ENCODE results near the gene ZNF430. TPM values are rescaled to one million over a fixed set of nuclear protein-coding genes. Genes with fewer than 3 reads are reported as not detected.

The ZNF430 gene
- total and polyA plus RNA-seq, 8 donors = 11.1 to 14.6 (median 13.0) TPM

DNA sequence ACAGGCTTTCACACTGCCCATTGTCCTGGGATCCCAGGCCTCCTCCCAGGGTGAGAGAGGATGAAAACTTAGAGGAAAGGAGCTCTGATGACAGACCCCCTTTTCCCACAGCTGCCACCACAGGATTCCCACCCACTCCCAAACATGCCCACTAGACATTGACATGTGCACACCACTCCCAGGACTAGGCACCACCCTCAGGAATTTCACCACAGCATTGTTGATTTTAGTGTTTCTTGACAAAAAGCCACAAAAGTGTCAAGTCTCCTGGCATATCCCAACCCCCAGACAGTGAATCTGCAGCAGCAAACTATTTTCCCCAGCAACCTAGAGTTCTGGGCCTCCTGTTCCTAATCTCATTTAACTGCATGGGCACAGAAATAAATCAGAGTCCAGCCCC lies 71.7 kb downstream of the ZNF430 start:
- peak; percentile 44 for ATAC-seq

DNA sequence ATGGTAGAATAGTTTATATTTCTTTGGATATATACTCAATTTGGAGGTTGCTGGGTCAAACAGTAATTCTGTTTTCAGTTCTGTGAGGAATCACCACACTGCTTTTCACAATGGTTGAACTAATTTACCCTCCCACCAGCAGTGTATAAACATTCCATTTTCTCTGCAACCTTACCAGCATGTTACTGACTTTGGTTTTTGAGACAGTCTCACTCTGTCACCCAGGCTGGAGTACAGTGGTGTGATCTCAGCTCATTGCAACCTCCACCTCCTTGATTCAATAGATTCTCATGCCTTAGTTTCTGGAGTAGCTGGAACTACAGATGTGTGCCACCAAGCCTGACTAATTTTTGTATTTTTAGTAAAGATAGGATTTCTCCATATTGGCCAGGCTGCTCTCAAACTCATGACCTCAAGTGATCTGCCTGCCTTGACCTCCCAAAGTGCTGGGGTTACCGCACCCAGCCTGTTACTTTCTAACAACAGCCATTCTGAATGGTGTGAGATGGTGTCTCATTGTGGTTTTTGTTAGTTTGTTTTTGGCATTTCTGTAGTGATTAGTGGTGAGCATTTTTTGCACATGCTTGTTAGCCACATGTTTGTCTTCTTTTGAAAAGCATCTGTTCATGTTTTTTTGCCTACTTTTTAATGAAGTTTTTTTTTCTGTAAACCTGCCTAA lies 74.0 kb downstream of the ZNF430 start:
- TF ChIP-seq, protein P1, sequence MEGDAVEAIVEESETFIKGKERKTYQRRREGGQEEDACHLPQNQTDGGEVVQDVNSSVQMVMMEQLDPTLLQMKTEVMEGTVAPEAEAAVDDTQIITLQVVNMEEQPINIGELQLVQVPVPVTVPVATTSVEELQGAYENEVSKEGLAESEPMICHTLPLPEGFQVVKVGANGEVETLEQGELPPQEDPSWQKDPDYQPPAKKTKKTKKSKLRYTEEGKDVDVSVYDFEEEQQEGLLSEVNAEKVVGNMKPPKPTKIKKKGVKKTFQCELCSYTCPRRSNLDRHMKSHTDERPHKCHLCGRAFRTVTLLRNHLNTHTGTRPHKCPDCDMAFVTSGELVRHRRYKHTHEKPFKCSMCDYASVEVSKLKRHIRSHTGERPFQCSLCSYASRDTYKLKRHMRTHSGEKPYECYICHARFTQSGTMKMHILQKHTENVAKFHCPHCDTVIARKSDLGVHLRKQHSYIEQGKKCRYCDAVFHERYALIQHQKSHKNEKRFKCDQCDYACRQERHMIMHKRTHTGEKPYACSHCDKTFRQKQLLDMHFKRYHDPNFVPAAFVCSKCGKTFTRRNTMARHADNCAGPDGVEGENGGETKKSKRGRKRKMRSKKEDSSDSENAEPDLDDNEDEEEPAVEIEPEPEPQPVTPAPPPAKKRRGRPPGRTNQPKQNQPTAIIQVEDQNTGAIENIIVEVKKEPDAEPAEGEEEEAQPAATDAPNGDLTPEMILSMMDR (IDR thresholded peaks at IDR 0.05) = no peak
- H3K27ac ChIP-seq = no peak overlapping the region
- H3K4me1 ChIP-seq = no peaks in the 10 kb centered on the region
- H3K9me3 ChIP-seq = no peaks in the 10 kb centered on the region
- peaks cover 0 to 13% of the 10 kb centered on the region in 2 donors for H3K36me3 ChIP-seq
- H3K27me3 ChIP-seq = no peaks in the 10 kb centered on the region
- ATAC-seq = no peak
- no peak overlapping the region for H3K4me3 ChIP-seq
- intact Hi-C loops (cut with DNase I) = no loop called here
- DNase-seq = no peak

More for the DNA sequence above, 71.7 kb downstream of the ZNF430 start:
- TF ChIP-seq, protein P1 (IDR thresholded peaks at IDR 0.05) = no peak
- H3K27ac ChIP-seq = no peak overlapping the region
- no peaks in the 10 kb centered on the region for H3K27me3 ChIP-seq
- no peak overlapping the region for H3K4me3 ChIP-seq
- H3K9me3 ChIP-seq = no peaks in the 10 kb centered on the region
- intact Hi-C loops (cut with DNase I) = no loop called here
- H3K4me1 ChIP-seq = no peaks in the 10 kb centered on the region
- DNase-seq = peak in 1 of 4 donors; percentile 10
- no peaks in the 10 kb centered on the region for H3K36me3 ChIP-seq

DNA sequence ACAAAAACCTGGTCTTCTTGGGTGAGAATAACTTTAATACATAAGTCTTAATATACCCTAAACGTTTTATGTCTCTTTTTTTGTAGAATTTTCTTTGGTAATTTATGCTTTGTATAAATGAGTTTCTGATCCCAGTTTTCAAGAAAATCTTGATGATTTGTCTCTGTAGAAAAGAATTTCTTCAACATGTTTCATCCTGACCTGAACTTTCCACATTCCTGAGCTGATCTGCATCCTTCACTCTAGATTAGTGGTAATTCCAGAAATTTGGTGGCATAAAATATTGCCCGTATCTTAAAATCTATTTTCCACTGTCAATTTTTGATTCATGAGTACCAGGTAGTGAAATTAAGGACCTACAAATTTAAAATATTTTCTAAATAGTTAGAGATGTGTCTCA lies 77.8 kb downstream of the ZNF430 start:
- Histone ChIP-seq H3K9me3 (no peaks in the 10 kb centered on the region), H3K27me3 (no peaks in the 10 kb centered on the region), H3K36me3 (peaks cover 0 to 33% of the 10 kb centered on the region in 2 donors), H3K4me1 (no peaks in the 10 kb centered on the region), H3K4me3 (no peak overlapping the region), H3K27ac (no peak overlapping the region)
- DNase-seq = no peak
- TF ChIP-seq, protein P1 (IDR thresholded peaks at IDR 0.05) = no peak
- intact Hi-C loops (cut with DNase I) = no loop called here
- no peak for ATAC-seq

- Histone ChIP-seq H3K9me3 (peaks cover 0 to 6% of the 10 kb centered on the region in 2 donors), H3K27ac (no peak overlapping the region), H3K4me1 (no peaks in the 10 kb centered on the region), H3K36me3 (peaks cover 0 to 62% of the 10 kb centered on the region in 2 donors), H3K4me3 (no peak overlapping the region), H3K27me3 (no peaks in the 10 kb centered on the region)
- ATAC-seq (no peak), DNase-seq (no peak)
- intact Hi-C loops (cut with DNase I) = no loop called here
- TF ChIP-seq, protein P1 (IDR thresholded peaks at IDR 0.05) = no peak
Measured at GRCh38 chr19:21101521-21102242, 81.2 kb downstream of the ZNF430 start.

DNA sequence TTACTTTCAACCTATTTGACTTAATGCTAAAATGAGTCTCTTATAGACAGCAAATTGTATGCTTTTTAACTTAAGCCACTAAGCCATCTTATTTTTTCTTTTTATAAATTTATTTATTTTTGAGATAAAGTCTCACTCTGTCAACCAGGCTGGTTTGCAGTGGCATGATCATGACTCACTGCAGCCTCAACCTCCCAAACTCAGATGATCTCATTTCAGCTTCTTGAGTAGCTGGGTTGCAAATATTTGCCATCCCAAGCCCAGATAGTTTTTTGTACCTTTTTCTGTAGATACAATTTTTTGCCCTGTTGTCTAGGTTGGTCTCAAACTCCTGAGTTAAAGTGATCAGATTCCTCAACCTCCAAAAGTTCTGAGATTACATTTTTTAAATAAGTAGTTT lies 88.7 kb downstream of the ZNF430 start:
- TF ChIP-seq, protein P1 (IDR thresholded peaks at IDR 0.05) = no peak
- no peak overlapping the region for H3K27ac ChIP-seq
- intact Hi-C loops (cut with DNase I) = no loop called here
- H3K9me3 ChIP-seq = peaks cover 0 to 26% of the 10 kb centered on the region in 2 donors
- no peak for DNase-seq
- peak; percentile 36 for ATAC-seq
- peaks cover 0 to 39% of the 10 kb centered on the region in 2 donors for H3K36me3 ChIP-seq
- H3K27me3 ChIP-seq = no peaks in the 10 kb centered on the region
- no peak overlapping the region for H3K4me3 ChIP-seq
- H3K4me1 ChIP-seq = no peaks in the 10 kb centered on the region
